GM12892 (cell line): ENCODE data around the gene AKAP13.

Source experiments
- POLR2A ChIP-seq: IDR thresholded peaks from 2 replicates; pipeline ENCODE4 v1.6.1; 2011; ENCODE audit warnings: low read depth, low read length, control low read depth
- POLR2AphosphoS5 ChIP-seq: IDR thresholded peaks from 2 replicates; pipeline ENCODE4 v1.6.1; 2011; ENCODE audit warnings: low read depth, low read length, control low read depth
- TAF1 ChIP-seq: IDR thresholded peaks from 2 replicates; pipeline ENCODE4 v1.6.1; 2011; ENCODE audit warnings: low read depth, mild to moderate bottlenecking, control low read depth, low read length, borderline replicate concordance

DNA sequence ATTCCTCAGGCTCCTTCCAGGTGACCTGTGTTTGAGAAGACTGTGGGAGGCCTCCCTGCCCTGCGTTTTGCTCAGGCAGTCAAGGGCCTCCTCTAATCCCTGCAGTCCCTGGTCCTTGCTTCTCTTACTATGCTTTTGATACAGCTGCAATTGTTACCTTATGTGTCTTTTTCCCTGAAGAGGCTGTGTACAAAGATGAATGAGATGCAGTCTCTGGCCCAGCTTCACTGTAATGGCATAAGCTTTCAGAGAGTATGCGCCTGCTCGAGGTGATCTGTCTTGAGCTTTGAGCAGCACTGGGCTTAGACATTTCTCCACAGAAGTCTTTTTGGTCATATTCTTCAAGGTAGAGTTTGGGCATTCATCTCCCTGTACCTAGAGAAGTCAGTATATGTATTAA is 129.6 kb downstream of the AKAP13 start:
- TF ChIP-seq POLR2AphosphoS5 (no peak), TAF1 (no peak), POLR2A (no peak)
